KMS-11 (cell line): ENCODE data around the gene ERV3-1.
A peak's percentile ranks its signal among the peaks of the same experiment; 100 is the strongest.
"Not testable (repeated sequence)": the region's sequence is repeated elsewhere in the genome, so short reads cannot be mapped to it uniquely, and the experiment has no call there.

Experiments
- H2AFZ ChIP-seq: fragments of 200-600 bp; sonication (generic); 2 replicates; pipeline ENCODE4 v1.6.1; 2016; ENCODE audit warnings: antibody characterized with exemption, mixed run types, low read depth
- H3K27ac ChIP-seq: fragments of 200-600 bp; sonication (generic); 2 replicates; pipeline ENCODE4 v1.6.1; 2016; ENCODE audit warnings: mild to moderate bottlenecking, mixed run types
- H3K27me3 ChIP-seq: fragments of 200-600 bp; sonication (generic); 2 replicates; pipeline ENCODE4 v1.6.1; 2017; ENCODE audit warnings: mild to moderate bottlenecking, low read depth, mixed run types, moderate library complexity; ENCODE audit not compliant: insufficient read depth
- H3K36me3 ChIP-seq: fragments of 200-600 bp; sonication (generic); 2 replicates; pipeline ENCODE4 v1.6.1; 2017; ENCODE audit warnings: mild to moderate bottlenecking, mixed run types; ENCODE audit not compliant: insufficient read depth
- H3K4me1 ChIP-seq: fragments of 200-600 bp; sonication (generic); 2 replicates; pipeline ENCODE4 v1.6.1; 2016; ENCODE audit warnings: mild to moderate bottlenecking, low read depth, mixed run types; ENCODE audit not compliant: poor library complexity, severe bottlenecking
- H3K4me2 ChIP-seq: fragments of 200-600 bp; sonication (generic); 2 replicates; pipeline ENCODE4 v1.7.0; 2016; ENCODE audit warnings: mild to moderate bottlenecking, mixed run types
- H3K4me3 ChIP-seq: fragments of 200-600 bp; sonication (generic); IDR thresholded peaks from 2 replicates; pipeline ENCODE4 v1.6.1; 2017; ENCODE audit warnings: low read depth, low read length, mixed read lengths; ENCODE audit not compliant: insufficient read depth
- H3K79me2 ChIP-seq: fragments of 200-600 bp; sonication (generic); 2 replicates; pipeline ENCODE4 v1.6.1; 2016; ENCODE audit warnings: low read depth, mixed run types; ENCODE audit not compliant: insufficient read depth
- H3K9ac ChIP-seq: fragments of 200-600 bp; sonication (generic); 2 replicates; pipeline ENCODE4 v1.6.1; 2016; ENCODE audit warnings: mild to moderate bottlenecking, mixed run types
- H4K20me1 ChIP-seq: fragments of 200-600 bp; sonication (generic); 2 replicates; pipeline ENCODE4 v1.6.1; 2016; ENCODE audit warnings: mild to moderate bottlenecking, mixed run types; ENCODE audit not compliant: insufficient read depth
- TF ChIP-seq, protein P1 (sequence below): fragments of 200-600 bp; sonication (generic); conservative IDR thresholded peaks from 2 replicates; pipeline ENCODE4 v1.6.1; 2017; ENCODE audit warnings: low read depth, mild to moderate bottlenecking, antibody characterized with exemption, low read length, moderate library complexity, mixed read lengths

The ERV3-1 gene

DNA sequence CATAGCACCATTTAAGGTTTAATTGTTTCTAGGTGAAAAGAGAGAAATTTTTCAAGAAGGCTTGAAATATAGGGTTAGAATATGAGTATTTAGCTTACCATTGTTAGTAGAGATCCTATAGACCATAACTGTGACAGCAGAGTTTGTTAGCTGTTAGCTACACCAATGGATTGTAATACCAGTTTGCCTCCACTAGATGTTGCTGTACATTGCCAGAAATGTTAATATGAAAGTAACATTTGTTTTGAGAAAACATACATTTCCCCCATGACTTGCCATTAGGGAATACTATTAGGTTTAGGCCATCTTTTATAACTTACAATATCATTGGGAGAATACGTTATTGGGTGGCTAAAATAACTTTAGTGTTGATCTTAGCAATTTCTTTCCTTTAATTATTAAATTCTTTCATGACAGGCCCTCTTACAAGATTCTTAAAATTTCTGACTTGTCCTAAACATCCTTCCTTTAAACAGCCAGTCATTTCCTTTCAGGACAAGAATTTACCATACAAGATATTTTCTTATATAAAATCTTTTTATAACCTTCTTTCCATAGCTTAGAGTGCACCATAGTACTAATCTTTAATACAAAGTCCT, 55.1 kb downstream of the ERV3-1 start:
- Histone ChIP-seq H3K79me2 (no peaks in the 10 kb centered on the region), H3K36me3 (no peaks in the 10 kb centered on the region), H3K27ac (no peak overlapping the region), H3K4me3 (no peak overlapping the region), H3K27me3 (no peaks in the 10 kb centered on the region), H3K9ac (no peak overlapping the region), H4K20me1 (no peaks in the 10 kb centered on the region), H3K4me2 (no peak overlapping the region), H2AFZ (no peak overlapping the region), H3K4me1 (no peaks in the 10 kb centered on the region)
- TF ChIP-seq, protein P1, sequence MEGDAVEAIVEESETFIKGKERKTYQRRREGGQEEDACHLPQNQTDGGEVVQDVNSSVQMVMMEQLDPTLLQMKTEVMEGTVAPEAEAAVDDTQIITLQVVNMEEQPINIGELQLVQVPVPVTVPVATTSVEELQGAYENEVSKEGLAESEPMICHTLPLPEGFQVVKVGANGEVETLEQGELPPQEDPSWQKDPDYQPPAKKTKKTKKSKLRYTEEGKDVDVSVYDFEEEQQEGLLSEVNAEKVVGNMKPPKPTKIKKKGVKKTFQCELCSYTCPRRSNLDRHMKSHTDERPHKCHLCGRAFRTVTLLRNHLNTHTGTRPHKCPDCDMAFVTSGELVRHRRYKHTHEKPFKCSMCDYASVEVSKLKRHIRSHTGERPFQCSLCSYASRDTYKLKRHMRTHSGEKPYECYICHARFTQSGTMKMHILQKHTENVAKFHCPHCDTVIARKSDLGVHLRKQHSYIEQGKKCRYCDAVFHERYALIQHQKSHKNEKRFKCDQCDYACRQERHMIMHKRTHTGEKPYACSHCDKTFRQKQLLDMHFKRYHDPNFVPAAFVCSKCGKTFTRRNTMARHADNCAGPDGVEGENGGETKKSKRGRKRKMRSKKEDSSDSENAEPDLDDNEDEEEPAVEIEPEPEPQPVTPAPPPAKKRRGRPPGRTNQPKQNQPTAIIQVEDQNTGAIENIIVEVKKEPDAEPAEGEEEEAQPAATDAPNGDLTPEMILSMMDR: peak; percentile 80

DNA sequence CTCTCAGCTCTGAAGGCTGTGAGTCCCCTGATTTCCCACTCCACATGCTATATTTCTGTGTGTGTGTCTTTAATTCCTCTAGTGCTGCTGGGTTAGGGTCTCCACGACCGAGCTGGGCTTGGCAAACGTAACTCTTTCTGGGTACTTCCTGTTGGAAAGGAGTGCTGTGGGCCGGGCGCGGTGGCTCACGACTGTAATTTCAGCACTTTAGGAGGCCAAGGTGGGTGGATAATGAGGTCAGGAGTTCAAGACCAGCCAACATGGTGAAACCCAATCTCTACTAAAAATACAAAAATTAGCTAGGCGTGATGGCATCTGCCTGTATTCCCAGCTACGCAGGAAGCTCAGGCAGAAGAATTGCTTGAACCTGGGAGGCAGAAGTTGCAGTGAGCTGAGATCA, 55.8 kb downstream of the ERV3-1 start:
- H2AFZ ChIP-seq, H3K9ac ChIP-seq, H3K4me1 ChIP-seq, H3K4me2 ChIP-seq, H3K4me3 ChIP-seq, H3K36me3 ChIP-seq, H3K27ac ChIP-seq, H3K27me3 ChIP-seq, H4K20me1 ChIP-seq, H3K79me2 ChIP-seq: not testable (repeated sequence)

DNA sequence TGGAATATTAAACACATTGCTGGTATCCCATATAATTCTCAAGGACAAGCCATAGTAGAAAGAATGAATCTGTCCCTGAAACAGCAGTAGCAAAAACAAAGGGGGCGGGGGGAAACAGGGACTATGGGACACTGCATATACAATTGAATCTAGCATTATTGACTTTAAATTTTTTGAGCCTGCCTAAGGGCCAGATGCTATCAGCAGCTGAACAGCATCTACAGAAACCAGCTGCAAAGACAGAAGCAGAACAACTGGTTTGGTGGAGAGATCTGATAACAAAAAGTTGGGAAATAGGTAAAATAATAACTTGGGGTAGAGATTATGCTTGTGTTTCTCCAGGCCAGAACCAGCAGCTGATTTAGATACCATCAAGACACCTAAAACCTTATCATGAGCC, 57.7 kb downstream of the ERV3-1 start:
- not testable (repeated sequence) for H3K4me2 ChIP-seq, H2AFZ ChIP-seq, H3K9ac ChIP-seq, H3K4me1 ChIP-seq, H3K4me3 ChIP-seq, H3K27me3 ChIP-seq, H3K36me3 ChIP-seq, H3K27ac ChIP-seq, H3K79me2 ChIP-seq, H4K20me1 ChIP-seq

DNA sequence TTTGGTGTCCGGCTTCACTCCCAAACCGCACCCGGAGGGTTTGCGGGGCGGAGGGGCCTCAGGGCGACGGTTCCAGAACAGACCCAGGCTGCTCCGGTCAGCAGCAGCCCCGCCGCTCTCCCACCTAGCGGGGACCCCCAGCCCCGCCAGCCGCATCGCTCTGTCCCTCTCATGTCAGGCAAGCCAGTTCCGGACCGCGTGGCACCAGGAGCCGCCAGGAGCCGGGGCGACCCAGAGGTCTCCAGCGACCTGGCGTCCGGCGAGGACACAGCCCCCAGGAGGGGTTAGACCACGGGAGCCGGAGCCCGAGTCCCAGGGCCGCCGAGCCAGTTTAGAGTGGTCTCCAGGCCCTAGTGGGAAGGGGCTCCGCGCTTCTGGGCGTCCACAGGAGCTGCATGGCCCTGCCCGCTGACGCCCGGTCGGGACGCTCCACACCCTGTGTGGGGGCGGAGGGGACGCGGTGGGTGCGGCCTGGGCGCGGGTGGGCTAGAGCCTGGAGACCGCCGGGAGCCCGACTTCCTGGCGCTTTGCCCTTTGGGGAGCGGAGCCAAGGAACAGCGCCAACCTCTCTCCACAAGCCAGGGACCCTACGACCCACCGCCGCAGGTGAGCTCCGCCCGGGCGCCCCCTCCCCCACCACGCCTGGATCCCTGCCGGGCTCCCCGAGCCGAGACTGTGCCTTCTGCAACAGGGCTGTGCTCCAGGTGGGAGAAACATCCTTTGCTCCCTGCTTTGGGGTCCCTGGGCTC, 59.1 kb downstream of the ERV3-1 start:
- Histone ChIP-seq H3K27me3 (no peaks in the 10 kb centered on the region), H2AFZ (no peak overlapping the region), H3K4me2 (no peak overlapping the region), H3K4me1 (no peaks in the 10 kb centered on the region), H3K36me3 (no peaks in the 10 kb centered on the region), H3K79me2 (no peaks in the 10 kb centered on the region), H3K9ac (no peak overlapping the region), H3K4me3 (no peak overlapping the region), H4K20me1 (no peaks in the 10 kb centered on the region), H3K27ac (no peak overlapping the region)
- TF ChIP-seq, protein P1: no peak

DNA sequence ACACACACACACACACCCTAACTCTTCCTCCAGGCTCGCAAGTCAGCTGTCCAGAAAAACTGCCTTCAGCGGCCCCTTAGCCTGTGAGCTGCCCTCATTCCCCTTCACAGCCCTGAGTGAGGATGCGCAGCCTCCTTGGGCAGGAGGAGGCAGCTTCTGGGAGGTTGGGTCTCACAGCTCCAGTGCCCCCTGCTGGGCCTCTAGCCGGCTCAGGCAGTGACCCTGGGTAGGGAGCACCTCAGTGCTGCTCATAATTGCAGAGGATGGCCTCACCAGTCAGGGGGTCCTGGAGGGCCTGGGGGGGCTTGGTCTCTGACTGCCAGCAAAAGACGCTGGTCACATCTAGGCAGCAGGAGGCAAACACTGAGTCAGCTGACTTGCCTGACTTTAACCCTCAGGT, 59.7 kb downstream of the ERV3-1 start:
- Histone ChIP-seq H3K27ac (no peak overlapping the region), H3K9ac (no peak overlapping the region), H3K4me1 (no peaks in the 10 kb centered on the region), H3K4me2 (no peak overlapping the region), H2AFZ (no peak overlapping the region), H4K20me1 (no peaks in the 10 kb centered on the region), H3K79me2 (no peaks in the 10 kb centered on the region), H3K27me3 (no peaks in the 10 kb centered on the region), H3K36me3 (no peaks in the 10 kb centered on the region), H3K4me3 (no peak overlapping the region)
- TF ChIP-seq, protein P1: no peak
